ENCODE results near the gene BPIFB2.
"Not testable (repeated sequence)": the region's sequence is repeated elsewhere in the genome, so short reads cannot be mapped to it uniquely, and the experiment has no call there.

Gene BPIFB2

DNA sequence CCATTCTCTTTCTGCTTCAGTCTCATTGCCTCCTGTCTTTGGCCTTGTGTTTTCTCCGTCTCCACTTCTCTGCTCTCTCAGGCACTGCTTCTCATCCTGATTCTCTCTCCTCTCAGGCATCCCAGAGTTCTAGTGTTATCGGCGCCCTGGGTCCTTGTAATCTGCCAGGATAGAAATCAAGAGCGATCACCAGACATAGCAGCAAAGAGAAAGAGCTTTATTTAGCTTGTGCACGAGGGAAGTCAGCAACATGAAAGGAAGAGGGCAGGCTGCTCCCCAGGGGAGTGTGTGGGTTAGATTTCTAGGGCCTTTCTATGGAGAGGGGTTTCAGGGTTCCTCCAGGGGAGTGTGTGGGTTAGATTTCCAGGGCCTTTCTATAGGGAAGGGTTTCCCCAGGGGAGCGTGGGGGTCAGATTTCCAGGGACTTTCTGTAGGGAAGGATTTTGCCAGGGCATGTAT lies 35.8 kb upstream of the BPIFB2 start:
- no peak for DNase-seq (ENCODE audit: low read depth)
- no peak overlapping the region for H3K4me3 ChIP-seq (replicated peaks; ENCODE audit: low read depth, low read length)

GRCh38 chr20:32972181-32973076 lies 35.1 kb upstream of the BPIFB2 start:
- DNase-seq (ENCODE audit: low read depth): no peak
- TF ChIP-seq CTCF (IDR thresholded peaks at IDR 0.05; ENCODE audit: low read length, missing control alignments): no peak
- H3K4me3 ChIP-seq (replicated peaks; ENCODE audit: low read depth, low read length): no peak overlapping the region

More for the DNA sequence above, 35.8 kb upstream of the BPIFB2 start:
- TF ChIP-seq CTCF (IDR thresholded peaks at IDR 0.05; ENCODE audit: low read length, missing control alignments): no peak

- no peak for DNase-seq (ENCODE audit: low read depth)
- TF ChIP-seq CTCF (IDR thresholded peaks at IDR 0.05; ENCODE audit: low read length, missing control alignments): no peak
- H3K4me3 ChIP-seq (replicated peaks; ENCODE audit: low read depth, low read length): no peak overlapping the region
These were observed 34.3 kb upstream of the BPIFB2 start for GRCh38 chr20:32973077-32973717.

GRCh38 chr20:32974204-32975064 lies 33.1 kb upstream of the BPIFB2 start:
- not testable (repeated sequence) for DNase-seq (ENCODE audit: low read depth); H3K4me3 ChIP-seq (replicated peaks; ENCODE audit: low read depth, low read length)

- not testable (repeated sequence) for H3K4me3 ChIP-seq (replicated peaks; ENCODE audit: low read depth, low read length); DNase-seq (ENCODE audit: low read depth)
These were observed 32.4 kb upstream of the BPIFB2 start for GRCh38 chr20:32975121-32975520.

GRCh38 chr20:32975698-32976674 lies 31.5 kb upstream of the BPIFB2 start:
- DNase-seq (ENCODE audit: low read depth): no peak
- no peak for TF ChIP-seq CTCF (IDR thresholded peaks at IDR 0.05; ENCODE audit: low read length, missing control alignments)
- H3K4me3 ChIP-seq (replicated peaks; ENCODE audit: low read depth, low read length): no peak overlapping the region

DNA sequence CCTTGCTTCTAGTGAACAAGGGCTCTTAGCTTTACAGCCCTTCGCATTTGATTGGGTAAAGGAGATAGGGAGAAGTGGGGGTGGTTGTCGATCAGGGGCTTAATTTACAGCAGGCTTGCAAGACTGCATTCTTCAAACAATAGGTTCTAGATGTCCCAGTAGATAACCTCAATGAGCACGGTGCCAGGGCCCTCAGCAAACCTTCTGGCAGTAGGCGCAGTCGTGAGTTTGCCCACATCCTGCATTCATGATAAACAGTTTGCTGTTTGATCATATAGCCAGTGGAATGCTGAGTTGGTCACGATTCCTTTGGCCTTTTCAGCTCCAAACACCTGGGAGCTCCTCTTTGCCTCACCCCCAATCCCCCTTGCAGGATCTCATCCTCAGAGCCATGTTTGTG lies 30.8 kb upstream of the BPIFB2 start:
- DNase-seq (ENCODE audit: low read depth): no peak
- no peak overlapping the region for H3K4me3 ChIP-seq (replicated peaks; ENCODE audit: low read depth, low read length)
- no peak for TF ChIP-seq CTCF (IDR thresholded peaks at IDR 0.05; ENCODE audit: low read length, missing control alignments)

Data from fibroblast of pulmonary artery (primary cell).